T-cell (primary cell): ENCODE measurements around the gene BBS12. TPM values are rescaled to one million over a fixed set of nuclear protein-coding genes. Genes with fewer than 3 reads are reported as not detected.

Experiments used
- ATAC-seq, 4 experiments: fragments of 200-7000 bp in 3 of 4; fragments of 150-1000 bp in 1 of 4; cut with Tn5 transposase; replicated peaks in 1 of 4; 1 replicate in 3 of 4; 2 replicates in 1 of 4; pipeline ENCODE4 v1.10.0; 2021; ENCODE audit warnings: moderate library complexity in 3 of 4, mild to moderate bottlenecking in 2 of 4, moderate number of reproducible peaks in 1 of 4
- CTCF ChIA-PET, 2 donors: fragments of 300-600 bp; sonication (Branson Sonifier 250); formaldehyde crosslinking; loops; one replicate each; lab custom pipeline; 2022; ENCODE audit warnings: antibody characterized with exemption in 2 of 2; lab: Charles Lee
- POLR2A ChIA-PET, 2 donors: fragments of 300-600 bp; sonication (Branson Sonifier 250); formaldehyde crosslinking; loops; one replicate each; lab custom pipeline; 2022; ENCODE audit warnings: antibody characterized with exemption in 2 of 2; lab: Charles Lee
- DNase-seq, 35 experiments: peaks; one replicate each; pipeline versions ENCODE4 v3.0.0 to v3.0.0-alpha.2; 2013 to 2023
- H3K27ac ChIP-seq: one replicate; pipeline ENCODE4 v1.5.1; 2013; ENCODE audit warnings: low read length
- H3K27me3 ChIP-seq, 2 experiments: replicated peaks in 1 of 2; 1 replicate in 1 of 2; 2 replicates in 1 of 2; pipeline versions ENCODE4 v1.6.1 to v1.7.0; 2013; ENCODE audit warnings: low read length in 1 of 2, mixed read lengths in 1 of 2; ENCODE audit not compliant: control insufficient read depth in 2 of 2, insufficient read depth in 2 of 2; ENCODE audit errors: extremely low read depth in 1 of 2
- H3K36me3 ChIP-seq, 2 donors: 1 replicate in 1 of 2; 2 replicates in 1 of 2; pipeline versions ENCODE4 v1.6.1 to v1.7.0; 2013; ENCODE audit warnings: low read length in 1 of 2; ENCODE audit not compliant: control insufficient read depth in 2 of 2, insufficient read depth in 1 of 2; ENCODE audit errors: extremely low read depth in 1 of 2
- H3K4me1 ChIP-seq, 2 experiments: 1 replicate in 1 of 2; 2 replicates in 1 of 2; pipeline versions ENCODE4 v1.6.1 to v1.7.0; 2013; ENCODE audit warnings: low read length in 2 of 2, mixed read lengths in 1 of 2; ENCODE audit not compliant: insufficient read depth in 2 of 2, control insufficient read depth in 1 of 2; ENCODE audit errors: extremely low read depth in 1 of 2
- H3K4me3 ChIP-seq, 2 donors: 1 replicate in 1 of 2; 2 replicates in 1 of 2; pipeline versions ENCODE4 v1.5.1 to v1.7.0; 2013; ENCODE audit warnings: mild to moderate bottlenecking in 2 of 2, low read length in 1 of 2, moderate library complexity in 1 of 2; ENCODE audit not compliant: control insufficient read depth in 1 of 2; ENCODE audit errors: extremely low read depth in 1 of 2
- H3K9me3 ChIP-seq: 2 replicates; pipeline ENCODE4 v1.7.0; 2013
- H3K27ac Mint-ChIP-seq, 2 donors: one replicate each; pipeline ENCODE4 v1.8.0; 2020 to 2021; ENCODE audit warnings: mild to moderate bottlenecking in 2 of 2, mixed read lengths in 2 of 2
- H3K27me3 Mint-ChIP-seq, 2 donors: one replicate each; pipeline ENCODE4 v1.8.0; 2021 to 2022; ENCODE audit warnings: mixed read lengths in 2 of 2
- H3K36me3 Mint-ChIP-seq: one replicate; pipeline ENCODE4 v1.8.0; 2021; ENCODE audit warnings: mixed read lengths
- H3K4me1 Mint-ChIP-seq, 3 donors: one replicate each; pipeline ENCODE4 v1.8.0; 2020 to 2022; ENCODE audit warnings: mixed read lengths in 3 of 3, mild to moderate bottlenecking in 1 of 3
- H3K4me3 Mint-ChIP-seq, 3 donors: one replicate each; pipeline ENCODE4 v1.8.0; 2020 to 2022; ENCODE audit warnings: mild to moderate bottlenecking in 3 of 3, mixed read lengths in 3 of 3, moderate library complexity in 3 of 3
- H3K9me3 Mint-ChIP-seq, 3 donors: one replicate each; pipeline ENCODE4 v1.8.0; 2020 to 2022; ENCODE audit warnings: mixed read lengths in 3 of 3
- WGBS: methylation state at CpG from one replicate; pipeline ENCODE4 v1.1.5; 2013; ENCODE audit warnings: missing lambda C conversion rate; ENCODE audit not compliant: insufficient coverage; 5-methylcytosine and 5-hydroxymethylcytosine counted together
- total RNA-seq, 35 experiments: library from RNA in 6 of 35; stranded (reverse) in 6 of 35; fragments of 120-200 nt in 1 of 35; gene quantifications; one replicate each; pipeline versions ENCODE4 v1.2.1 to v1.2.4 and lab custom pipeline; 2013 to 2026

BBS12 gene
- total RNA-seq (1 to 10 TPM in 3 of 5 donors, under 1 TPM in 2; 0.43 to 4.6 (median 3.2) TPM), total RNA-seq (lab: John Stamatoyannopoulos, UW) (3.0 to 16.9 (median 4.9) reads per million in 29 experiments)
- 3.3 TPM for total RNA-seq (2013)

GRCh38 chr4:122732329-122733026, at the start of gene BBS12:
Gene BBS12, plus strand, starts transcription at chr4:122732704. Its CDS starts 9,189 bp downstream, at chr4:122741893.
- under 1% methylated on average over 34 of the region's 37 CpGs for WGBS
- POLR2A ChIA-PET: interaction anchor here (0.6 to 1.8 kb wide), 5 partner anchors 154 to 995 kb away, joined by 3 to 8 read pairs (median 5); partner anchors contain the start of gene SPRY1 (in 1 of the 2)
- peak; percentile 95 to 100 (median 98) for DNase-seq

GRCh38 chr4:122686691-122687090, 45.8 kb upstream of the BBS12 start:
- no peak overlapping the region for H3K4me3 ChIP-seq
- DNase-seq (no peak), ATAC-seq (no peak)
- no peaks in the 10 kb centered on the region for H3K27me3 ChIP-seq
- no peak overlapping the region for H3K4me3 Mint-ChIP-seq
- peaks cover 4 to 12% (median 7%) of the 10 kb centered on the region in 3 donors for H3K9me3 Mint-ChIP-seq
- CTCF ChIA-PET: no interaction called here
- peaks cover 0 to 4% of the 10 kb centered on the region in 2 donors for H3K27me3 Mint-ChIP-seq
- no peaks in the 10 kb centered on the region for H3K36me3 ChIP-seq
- H3K27ac Mint-ChIP-seq: no peak overlapping the region
- H3K27ac ChIP-seq: no peak overlapping the region
- peaks cover 2% of the 10 kb centered on the region for H3K9me3 ChIP-seq
- no CpG with 5 or more reads among the region's 2 CpGs for WGBS
- H3K36me3 Mint-ChIP-seq: no peaks in the 10 kb centered on the region
- POLR2A ChIA-PET: interaction anchor here in 1 of 2 donors (0.6 kb wide), 1 partner anchor 181 kb away, joined by 3 read pairs; no protein-coding TSS in a partner anchor
- peaks cover 0 to 7% of the 10 kb centered on the region in 2 experiments for H3K4me1 ChIP-seq
- peaks cover 4 to 21% (median 7%) of the 10 kb centered on the region in 3 donors for H3K4me1 Mint-ChIP-seq

More at GRCh38 chr4:122732329-122733026, at the start of gene BBS12:
- peaks cover 0 to 6% (median 0%) of the 10 kb centered on the region in 3 donors for H3K9me3 Mint-ChIP-seq
- H3K27me3 ChIP-seq: no peaks in the 10 kb centered on the region
- H3K27me3 Mint-ChIP-seq: no peaks in the 10 kb centered on the region
- H3K4me1 ChIP-seq: peaks cover 7 to 12% of the 10 kb centered on the region in 2 experiments
- peak within 1 kb of the TSS; percentile 87 to 96 for H3K4me3 ChIP-seq
- H3K4me3 Mint-ChIP-seq: peak within 1 kb of the TSS; percentile 96 to 98 (median 98)
- CTCF ChIA-PET: interaction anchor here (0.5 to 2.9 kb wide), 16 partner anchors 9 to 931 kb away, joined by 3 to 19 read pairs (median 5); partner anchors contain the start of genes EXOSC9 (in 1 of the 2) and NUDT6 (in 1 of the 2)
- peak within 1 kb of the TSS; percentile 95 to 96 for H3K27ac Mint-ChIP-seq
- H3K27ac ChIP-seq: peak within 1 kb of the TSS; percentile 86
- H3K9me3 ChIP-seq: no peaks in the 10 kb centered on the region
- H3K36me3 Mint-ChIP-seq: peaks cover 5% of the 10 kb centered on the region
- H3K4me1 Mint-ChIP-seq: peaks cover 23 to 27% (median 24%) of the 10 kb centered on the region in 3 donors
- ATAC-seq: peak; percentile 97 to 99 (median 99)
- H3K36me3 ChIP-seq: no peaks in the 10 kb centered on the region

- Mint-ChIP-seq H3K27me3 (peaks cover 0 to 4% of the 10 kb centered on the region in 2 donors), H3K27ac (no peak overlapping the region), H3K4me3 (no peak overlapping the region), H3K9me3 (peaks cover 0 to 9% (median 4%) of the 10 kb centered on the region in 3 donors), H3K4me1 (peaks cover 4 to 21% (median 7%) of the 10 kb centered on the region in 3 donors), H3K36me3 (no peaks in the 10 kb centered on the region)
- ATAC-seq: no peak
- H3K36me3 ChIP-seq: no peaks in the 10 kb centered on the region
- H3K4me3 ChIP-seq: no peak overlapping the region
- CTCF ChIA-PET: no interaction called here
- peaks cover 2% of the 10 kb centered on the region for H3K9me3 ChIP-seq
- H3K27ac ChIP-seq: no peak overlapping the region
- WGBS: 0% methylated on average over 1 of the region's 2 CpGs
- no peaks in the 10 kb centered on the region for H3K27me3 ChIP-seq
- DNase-seq: no peak
- peaks cover 0 to 7% of the 10 kb centered on the region in 2 experiments for H3K4me1 ChIP-seq
- POLR2A ChIA-PET: interaction anchor here in 1 of 2 donors (0.6 kb wide), 1 partner anchor 180 kb away, joined by 3 read pairs; no protein-coding TSS in a partner anchor
These were observed 44.9 kb upstream of the BBS12 start for GRCh38 chr4:122687531-122688061.

- POLR2A ChIA-PET: no interaction called here
- CTCF ChIA-PET: interaction anchor here in 1 of 2 donors (0.5 kb wide), 1 partner anchor 432 kb away, joined by 3 read pairs; no protein-coding TSS in a partner anchor
- Mint-ChIP-seq H3K4me1 (peaks cover 4 to 21% (median 7%) of the 10 kb centered on the region in 3 donors), H3K4me3 (peak overlapping the region in 1 of 3 donors; percentile 25), H3K27me3 (peaks cover 0 to under 1% of the 10 kb centered on the region in 2 donors), H3K9me3 (peaks cover 0 to 4% (median 0%) of the 10 kb centered on the region in 3 donors), H3K27ac (no peak overlapping the region), H3K36me3 (no peaks in the 10 kb centered on the region)
- DNase-seq (no peak), ATAC-seq (no peak)
- Histone ChIP-seq H3K4me1 (peaks cover 0 to 7% of the 10 kb centered on the region in 2 experiments), H3K27ac (no peak overlapping the region), H3K4me3 (no peak overlapping the region), H3K9me3 (peaks cover 1% of the 10 kb centered on the region), H3K36me3 (no peaks in the 10 kb centered on the region), H3K27me3 (no peaks in the 10 kb centered on the region)
- 95% methylated on average over 3 of the region's 9 CpGs for WGBS
These were observed 43.9 kb upstream of the BBS12 start for GRCh38 chr4:122688529-122689140.

- CTCF ChIA-PET: no interaction called here
- ATAC-seq (no peak), DNase-seq (no peak)
These were observed 42.5 kb upstream of the BBS12 start for GRCh38 chr4:122689972-122690371.

GRCh38 chr4:122691988-122692387, 40.5 kb upstream of the BBS12 start:
- H3K4me1 Mint-ChIP-seq: peaks cover 4 to 21% (median 7%) of the 10 kb centered on the region in 3 donors
- H3K27ac ChIP-seq: no peak overlapping the region
- WGBS: 100% methylated on average over 1 of the region's 4 CpGs
- H3K27me3 ChIP-seq: no peaks in the 10 kb centered on the region
- H3K4me1 ChIP-seq: peaks cover 0 to 7% of the 10 kb centered on the region in 2 experiments
- ChIA-PET POLR2A (no interaction called here), CTCF (no interaction called here)
- no peak overlapping the region for H3K4me3 ChIP-seq
- no peak overlapping the region for H3K27ac Mint-ChIP-seq
- peaks cover 1 to 16% of the 10 kb centered on the region in 2 donors for H3K27me3 Mint-ChIP-seq
- H3K9me3 Mint-ChIP-seq: no peaks in the 10 kb centered on the region
- DNase-seq (no peak), ATAC-seq (no peak)
- no peaks in the 10 kb centered on the region for H3K36me3 ChIP-seq
- no peak overlapping the region for H3K4me3 Mint-ChIP-seq
- no peaks in the 10 kb centered on the region for H3K36me3 Mint-ChIP-seq
- no peaks in the 10 kb centered on the region for H3K9me3 ChIP-seq

More at GRCh38 chr4:122689972-122690371, 42.5 kb upstream of the BBS12 start:
- no peak overlapping the region for H3K4me3 ChIP-seq
- peaks cover 0 to 7% of the 10 kb centered on the region in 2 experiments for H3K4me1 ChIP-seq
- Mint-ChIP-seq H3K9me3 (no peaks in the 10 kb centered on the region), H3K4me3 (no peak overlapping the region), H3K36me3 (no peaks in the 10 kb centered on the region), H3K27ac (no peak overlapping the region), H3K4me1 (peaks cover 4 to 21% (median 7%) of the 10 kb centered on the region in 3 donors), H3K27me3 (peaks cover 1 to 10% of the 10 kb centered on the region in 2 donors)
- no peaks in the 10 kb centered on the region for H3K27me3 ChIP-seq
- H3K36me3 ChIP-seq: no peaks in the 10 kb centered on the region
- POLR2A ChIA-PET: no interaction called here
- no peaks in the 10 kb centered on the region for H3K9me3 ChIP-seq
- no peak overlapping the region for H3K27ac ChIP-seq
